HG02938 (cell line): ENCODE data around the gene WFDC1.

Experiments
- ATAC-seq: cut with Tn5 transposase; IDR thresholded peaks from one replicate; pipeline ENCODE4 v1.9.1; 2021; ENCODE audit warnings: mild to moderate bottlenecking, moderate library complexity; ENCODE audit not compliant: unreplicated experiment

WFDC1 gene

DNA sequence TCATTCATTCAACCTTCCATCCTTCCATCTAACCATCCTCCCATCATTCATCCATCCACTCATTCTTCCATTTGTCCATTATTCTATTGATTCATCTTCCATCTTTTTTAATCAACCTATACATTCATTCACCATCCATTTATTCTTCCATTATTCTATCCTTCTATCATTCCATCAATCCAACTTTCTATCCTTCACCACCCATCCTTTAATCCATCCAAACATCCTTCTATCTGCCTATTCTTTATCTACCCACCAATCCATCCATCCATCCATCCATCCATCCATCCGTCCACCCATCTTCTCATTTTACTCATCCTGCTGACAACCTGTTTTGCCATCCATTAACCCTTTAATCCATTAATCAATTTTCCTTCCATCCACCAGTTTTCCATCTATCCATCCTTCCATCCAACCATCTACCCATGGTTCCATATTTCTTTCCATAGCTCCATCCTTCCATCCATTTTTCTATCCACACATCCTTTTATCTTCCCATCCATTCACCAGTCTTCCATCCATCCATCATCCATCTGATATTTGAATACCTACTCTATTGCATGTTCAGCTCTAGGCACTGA, 21.8 kb upstream of the WFDC1 start:
- ATAC-seq: no peak

DNA sequence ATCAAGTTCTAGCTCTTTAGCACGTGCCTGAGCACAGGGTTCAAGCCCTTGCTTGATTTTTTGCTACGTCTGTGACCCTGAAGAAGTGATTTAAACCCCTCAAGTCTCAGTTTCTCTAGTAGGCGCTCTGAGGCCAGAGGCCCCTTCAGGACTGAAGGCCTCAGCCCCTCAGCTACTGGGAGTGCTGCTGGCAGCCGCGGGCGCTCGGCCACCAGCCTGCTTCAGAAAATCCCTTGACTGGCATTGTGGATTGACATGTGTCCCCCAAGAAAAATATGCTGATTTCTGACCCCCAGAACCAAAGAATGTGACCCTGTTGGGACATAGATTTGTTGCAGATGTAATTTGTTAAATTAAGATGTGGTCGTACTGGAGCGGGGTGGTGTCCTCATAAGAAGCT, 20.2 kb upstream of the WFDC1 start:
- no peak for ATAC-seq

DNA sequence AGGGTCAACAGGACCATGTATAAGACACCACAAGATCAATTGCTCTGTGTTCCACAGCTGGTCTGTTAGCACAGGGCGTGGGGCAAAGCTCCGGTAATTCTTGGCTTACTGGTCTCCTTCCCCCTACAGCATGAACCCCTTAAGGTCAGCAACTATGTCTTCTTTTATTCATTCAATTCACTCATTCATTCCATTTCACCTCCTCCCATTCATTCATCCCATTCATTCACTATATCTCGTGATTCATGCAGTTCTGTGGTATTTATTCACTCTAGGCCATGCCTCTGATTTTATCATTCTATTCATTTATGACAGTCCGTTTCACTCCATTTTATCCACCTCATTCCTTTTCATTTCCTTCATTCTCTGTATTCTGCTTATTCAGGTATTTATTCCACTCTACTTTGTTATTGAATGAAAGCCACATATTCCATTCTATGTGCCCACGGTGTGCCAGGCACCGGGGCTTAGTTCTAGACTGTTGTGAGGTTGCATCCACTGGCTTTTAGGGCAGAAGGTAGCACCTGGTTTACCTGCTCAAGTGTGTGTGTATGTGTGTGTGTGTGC, 19.0 kb upstream of the WFDC1 start:
- ATAC-seq: no peak

DNA sequence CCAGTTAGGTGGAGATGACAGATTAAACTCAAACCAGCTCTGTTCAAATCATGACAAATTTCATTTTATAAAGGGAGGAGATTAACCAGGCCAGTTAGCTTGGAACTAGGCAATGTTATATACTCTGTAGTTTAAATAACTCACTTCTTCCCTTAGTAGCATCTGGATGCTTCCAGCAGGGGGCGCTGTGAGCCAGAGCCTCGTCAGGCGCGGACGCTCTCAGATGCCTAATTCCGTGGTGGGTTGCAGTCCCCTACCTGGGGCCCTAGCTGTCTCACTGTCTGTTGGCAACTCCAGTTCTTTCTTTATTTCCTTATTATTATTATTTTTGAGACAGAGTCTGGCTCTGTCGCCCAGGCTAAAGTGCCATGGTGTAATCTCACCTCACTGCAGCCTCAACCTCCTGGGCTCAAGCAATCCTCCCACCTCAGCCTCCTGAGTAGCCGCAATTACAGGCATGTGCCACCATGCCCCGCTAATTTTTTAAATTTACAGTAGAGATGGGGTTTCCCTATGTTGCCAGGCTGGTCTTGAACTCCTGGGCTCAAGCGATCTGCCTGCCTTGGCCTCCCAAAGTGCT, 17.3 kb upstream of the WFDC1 start:
- no peak for ATAC-seq

DNA sequence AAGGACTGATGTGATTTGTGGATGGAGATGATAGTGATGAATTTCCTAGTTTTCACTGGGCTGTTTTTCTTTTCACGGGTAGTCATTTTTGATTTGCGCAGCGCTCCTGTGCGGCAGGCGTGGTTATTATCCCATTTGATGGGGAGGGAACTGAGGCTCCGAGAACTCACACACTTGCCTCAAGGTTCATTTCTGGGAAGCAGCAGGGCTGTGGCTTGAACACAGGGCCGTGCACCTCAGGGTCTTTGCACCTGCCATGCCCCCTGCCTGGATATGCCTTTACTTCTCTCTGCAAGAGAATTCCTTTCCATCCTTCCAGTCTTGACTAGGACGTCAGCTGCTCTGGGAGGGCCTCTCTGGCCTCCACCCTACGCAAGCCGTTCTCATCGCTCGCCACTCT, 16.3 kb upstream of the WFDC1 start:
- ATAC-seq: no peak

DNA sequence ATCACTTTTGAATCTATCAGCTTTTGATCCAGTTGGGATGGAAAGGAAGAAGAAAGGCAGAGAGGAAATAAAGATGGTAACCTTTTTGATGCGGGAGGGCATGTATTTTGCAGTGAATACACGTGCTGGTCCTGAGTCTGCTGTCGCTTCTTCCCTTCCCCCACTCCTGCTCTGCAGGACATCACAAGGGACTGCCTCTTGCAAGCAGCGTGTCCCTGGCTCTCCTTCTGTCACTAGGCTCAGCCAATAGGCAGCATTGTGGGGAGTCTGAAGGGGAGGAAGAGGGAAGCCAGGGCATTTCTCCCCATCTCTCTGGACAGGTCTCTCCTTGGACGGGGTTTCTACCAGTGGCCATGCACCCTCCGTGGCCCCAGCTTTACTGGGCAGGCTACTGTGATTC, 15.7 kb upstream of the WFDC1 start:
- ATAC-seq: no peak

DNA sequence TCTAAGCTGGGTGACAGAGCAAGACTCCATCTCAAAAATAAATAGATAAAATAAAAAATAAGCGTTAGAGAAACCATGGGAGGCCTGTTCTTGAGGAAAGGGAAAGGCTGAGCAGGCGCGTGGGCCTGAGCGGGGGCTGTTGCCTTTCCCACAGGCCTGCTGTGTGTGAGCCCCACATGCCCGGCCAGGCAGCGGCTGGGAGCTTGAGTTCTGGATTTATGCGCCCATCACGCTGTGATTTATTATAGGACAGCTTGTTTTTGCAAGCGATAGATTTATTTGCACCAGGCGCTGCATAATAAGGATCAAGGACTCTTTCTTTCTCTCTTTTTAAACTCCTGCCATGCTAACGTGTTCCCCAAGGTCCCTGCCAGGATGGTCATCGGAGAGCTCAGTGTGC, 14.8 kb upstream of the WFDC1 start:
- ATAC-seq: no peak

DNA sequence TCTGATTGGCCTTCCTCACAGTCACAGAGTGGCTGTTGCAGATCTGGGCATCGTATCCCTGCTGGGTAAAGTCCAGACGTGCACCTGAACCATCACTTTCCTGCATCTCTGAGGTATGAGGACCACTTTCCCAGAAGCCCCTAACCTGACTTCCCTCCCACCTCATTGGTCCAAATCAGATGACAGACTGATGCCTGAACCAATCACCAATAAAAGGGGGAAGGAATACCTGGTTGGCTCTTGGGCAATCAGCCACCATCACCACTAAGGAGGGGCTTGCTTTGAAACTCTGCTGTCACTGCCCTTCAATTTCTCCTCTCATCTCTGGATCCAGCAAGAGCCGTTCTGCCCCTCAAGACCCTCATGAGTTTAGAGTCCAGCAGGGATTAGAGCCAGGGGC, 13.6 kb upstream of the WFDC1 start:
- ATAC-seq: no peak

DNA sequence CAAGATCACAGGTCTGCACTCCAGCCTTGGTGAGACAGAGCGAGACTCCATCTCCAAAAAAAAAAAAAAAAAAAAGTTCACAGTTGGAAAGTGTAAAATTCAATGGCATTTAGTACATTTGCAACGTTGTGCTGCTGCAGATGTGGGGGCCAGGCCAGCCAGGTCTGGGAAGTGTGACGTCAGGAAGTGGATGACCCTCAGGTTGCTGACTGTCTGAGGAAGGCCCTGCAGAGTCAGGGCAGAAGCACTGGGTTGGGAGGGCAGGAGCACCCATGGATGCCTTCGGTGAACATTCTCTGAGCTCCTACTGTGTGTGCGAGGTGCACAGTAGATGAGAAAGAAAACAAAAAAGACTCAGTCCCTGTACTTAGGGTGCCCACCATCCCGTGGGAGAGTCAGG, 12.1 kb upstream of the WFDC1 start:
- ATAC-seq: no peak

DNA sequence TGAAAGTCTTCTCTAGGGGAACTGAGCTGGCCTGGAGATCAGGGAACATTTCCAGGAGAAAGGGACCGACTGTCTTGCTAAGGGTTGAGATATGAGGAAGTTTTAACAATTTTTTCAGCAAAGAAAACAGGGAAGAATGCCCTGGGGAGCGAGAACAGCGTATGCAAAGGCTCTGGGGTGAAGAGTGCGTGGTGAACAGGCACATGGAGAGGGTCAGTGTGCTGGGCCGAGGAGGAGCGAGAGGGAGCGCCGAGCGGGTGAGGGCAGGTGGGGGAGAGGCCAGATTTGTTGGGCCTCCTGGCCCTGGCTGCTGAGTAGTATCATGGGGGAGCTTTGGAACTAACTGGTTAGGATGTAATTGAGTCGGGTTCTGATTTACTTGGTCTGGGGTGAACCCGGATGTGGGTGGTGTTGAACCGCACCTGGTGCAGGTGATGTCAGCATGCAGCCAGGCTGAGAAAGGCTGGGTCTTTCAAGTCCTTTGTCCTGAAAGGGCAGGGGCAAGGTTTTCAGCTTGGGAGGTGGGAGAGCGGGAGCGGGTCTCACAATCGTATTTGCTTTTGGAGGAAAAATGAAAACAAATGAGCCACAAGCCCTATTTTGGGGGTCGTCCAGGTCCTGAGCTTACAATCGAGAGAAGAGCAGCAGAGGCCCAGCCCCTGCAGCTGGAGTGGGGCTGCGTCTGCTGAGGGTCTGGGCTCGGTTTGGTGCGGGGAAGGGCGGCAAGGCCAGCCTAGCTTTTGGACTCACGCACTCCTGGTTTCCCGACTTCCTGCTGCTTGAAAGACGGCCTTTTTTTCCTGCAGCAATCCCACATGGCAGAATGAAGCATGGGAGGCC, 11.1 kb upstream of the WFDC1 start:
- no peak for ATAC-seq

DNA sequence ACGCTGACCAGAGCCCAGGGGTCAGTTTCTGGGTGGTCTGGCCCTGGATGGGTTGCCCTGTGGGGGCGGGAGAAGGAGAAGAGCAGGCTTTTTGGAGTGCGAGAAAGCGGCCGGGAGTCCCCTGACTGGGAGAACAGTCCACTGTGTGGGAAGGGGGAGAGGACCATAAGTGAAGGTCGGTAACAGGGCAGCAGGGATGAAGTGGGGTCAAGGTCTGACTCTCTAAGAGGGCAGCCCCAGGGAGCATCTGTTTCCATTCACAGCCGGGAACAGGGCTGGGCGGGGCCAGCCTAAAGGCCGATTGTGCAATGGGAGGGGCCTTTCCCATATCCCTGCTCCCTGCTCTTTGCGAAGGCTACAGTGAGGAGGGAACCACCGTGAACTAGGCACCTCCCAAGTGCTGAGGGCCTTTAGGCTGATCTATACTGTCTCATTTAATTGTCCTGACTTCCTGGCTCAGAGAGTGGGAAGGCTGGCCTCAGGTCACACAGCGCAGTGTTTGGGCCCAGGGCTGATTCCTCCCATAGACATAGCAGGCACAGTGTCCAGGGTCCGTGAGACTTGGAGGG, 10.4 kb upstream of the WFDC1 start:
- no peak for ATAC-seq

DNA sequence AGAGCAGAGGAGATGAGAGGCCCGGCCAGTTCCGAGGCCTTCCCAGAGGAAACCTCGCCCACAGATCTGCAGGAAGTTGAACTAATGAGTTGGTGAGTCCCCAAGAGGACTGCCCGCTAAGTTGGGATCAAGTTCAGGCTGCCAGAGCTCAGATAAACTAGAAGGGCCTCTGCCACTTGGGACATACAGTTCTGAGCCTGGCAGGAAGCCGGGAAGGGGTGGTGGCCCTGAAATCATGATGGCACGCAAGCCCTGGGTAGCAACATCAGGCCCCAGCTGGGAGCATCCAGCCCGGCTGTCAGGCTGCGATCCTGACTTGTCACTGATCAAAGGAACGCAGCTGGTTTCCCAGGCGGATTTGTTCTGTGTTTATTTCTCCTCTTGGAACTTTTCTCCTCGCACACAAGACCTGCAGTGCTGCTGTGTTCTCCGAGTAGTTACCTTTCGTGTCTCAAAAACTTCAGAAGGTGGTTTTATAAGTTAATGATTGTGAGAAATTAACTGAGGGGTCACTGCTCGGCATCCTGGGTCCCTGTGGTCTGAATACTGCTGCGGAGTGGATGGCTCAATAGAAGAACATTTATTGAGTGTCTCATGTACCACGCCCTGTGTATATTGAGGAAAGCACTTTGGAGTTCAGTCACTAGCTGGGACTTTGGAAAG, 8.0 kb upstream of the WFDC1 start:
- no peak for ATAC-seq

DNA sequence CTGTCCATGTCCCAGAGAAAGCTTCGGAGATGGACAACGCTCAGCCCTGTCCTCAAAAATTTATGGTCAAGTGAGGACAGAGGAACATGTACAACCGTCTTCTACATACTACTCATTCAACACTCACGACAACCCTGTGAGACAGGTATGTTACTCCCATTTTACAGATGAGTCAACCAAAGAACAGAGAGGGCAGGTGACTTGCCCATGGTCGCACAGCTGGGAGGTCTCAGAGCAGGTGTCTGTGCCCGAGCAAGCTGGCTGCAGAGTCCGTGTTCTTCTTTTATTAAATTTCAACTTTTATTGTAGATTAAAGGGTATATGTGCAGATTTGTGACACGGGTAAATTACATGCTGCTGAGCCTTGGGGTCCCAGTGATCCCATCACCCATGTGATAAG, 5.8 kb upstream of the WFDC1 start:
- no peak for ATAC-seq

DNA sequence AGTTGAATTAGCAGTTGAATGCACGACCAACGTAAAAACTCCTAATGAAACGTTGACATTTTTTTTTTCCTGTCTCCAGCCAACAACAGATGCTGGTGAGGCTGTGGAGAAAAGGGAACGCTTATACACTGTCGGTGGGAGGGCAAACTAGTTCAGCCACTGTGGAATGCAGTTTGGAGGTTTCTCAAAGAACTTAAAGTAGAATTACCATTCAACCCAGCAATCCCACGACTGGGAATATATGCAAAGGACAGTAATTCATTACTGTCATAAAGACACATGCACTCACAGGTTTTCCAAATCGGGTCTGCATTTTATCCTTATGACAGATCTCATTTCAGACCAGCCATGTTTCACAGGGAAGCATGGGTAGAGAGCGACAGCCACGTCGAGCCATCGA, 3.5 kb upstream of the WFDC1 start:
- no peak for ATAC-seq

DNA sequence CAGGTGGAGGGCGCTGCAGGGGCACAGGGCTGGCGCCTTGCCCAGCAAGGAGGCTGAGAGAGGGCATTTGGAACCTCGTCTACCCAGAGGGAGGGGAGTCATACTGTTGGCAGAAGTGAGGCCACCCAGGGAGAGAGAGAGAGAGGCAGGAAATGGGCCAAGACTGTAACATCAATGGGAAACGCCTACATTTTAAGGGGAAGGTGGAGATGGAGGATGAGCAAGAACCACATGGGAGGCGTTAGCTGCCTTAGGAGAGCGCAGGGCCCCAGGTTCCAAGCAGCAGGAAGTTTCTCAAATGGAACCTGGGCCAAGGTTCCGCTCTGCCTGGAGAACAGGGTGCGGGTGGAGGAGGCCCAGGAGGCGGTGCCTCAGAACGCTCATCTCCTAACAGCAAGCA, 2.7 kb upstream of the WFDC1 start:
- ATAC-seq: no peak

DNA sequence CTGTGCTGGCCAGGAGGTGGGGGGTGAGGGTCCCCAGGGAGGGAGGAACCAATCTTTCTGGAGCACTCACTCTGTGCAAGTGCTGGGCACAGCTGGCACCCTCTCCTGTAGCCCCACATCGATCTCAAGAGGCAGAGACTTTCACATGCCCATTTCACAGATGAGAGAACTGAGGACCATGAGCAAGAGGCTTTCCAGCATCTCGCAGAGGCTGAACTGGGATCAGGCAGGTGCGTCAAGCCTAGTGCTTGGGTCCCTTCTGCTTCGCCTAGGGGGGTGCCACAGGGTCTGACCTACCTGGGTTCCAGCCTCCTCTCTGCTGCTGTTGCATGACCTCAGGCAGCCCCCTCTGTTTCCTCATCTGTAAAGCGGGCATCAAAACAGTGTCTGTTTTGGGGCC, 1.3 kb upstream of the WFDC1 start:
- ATAC-seq: no peak

DNA sequence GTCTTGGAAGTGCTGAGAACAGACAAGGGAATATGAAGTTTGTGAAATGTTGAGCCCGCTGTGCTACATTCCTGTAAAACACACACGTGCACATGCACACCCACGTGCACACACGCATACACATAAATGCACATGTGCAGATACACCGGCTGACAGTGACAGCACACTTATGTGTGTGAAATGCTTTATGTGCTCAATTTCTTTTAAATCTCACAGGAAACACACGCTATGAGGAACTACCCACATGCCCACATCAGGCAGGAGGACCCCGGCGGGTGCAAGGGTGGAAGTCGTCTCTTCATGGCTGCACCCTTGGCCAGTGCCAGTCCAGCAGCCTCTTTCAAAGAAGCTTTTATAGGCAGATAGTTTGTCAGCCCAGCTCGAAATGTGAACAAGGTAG, 561 bp upstream of the WFDC1 start:
- no peak for ATAC-seq

DNA sequence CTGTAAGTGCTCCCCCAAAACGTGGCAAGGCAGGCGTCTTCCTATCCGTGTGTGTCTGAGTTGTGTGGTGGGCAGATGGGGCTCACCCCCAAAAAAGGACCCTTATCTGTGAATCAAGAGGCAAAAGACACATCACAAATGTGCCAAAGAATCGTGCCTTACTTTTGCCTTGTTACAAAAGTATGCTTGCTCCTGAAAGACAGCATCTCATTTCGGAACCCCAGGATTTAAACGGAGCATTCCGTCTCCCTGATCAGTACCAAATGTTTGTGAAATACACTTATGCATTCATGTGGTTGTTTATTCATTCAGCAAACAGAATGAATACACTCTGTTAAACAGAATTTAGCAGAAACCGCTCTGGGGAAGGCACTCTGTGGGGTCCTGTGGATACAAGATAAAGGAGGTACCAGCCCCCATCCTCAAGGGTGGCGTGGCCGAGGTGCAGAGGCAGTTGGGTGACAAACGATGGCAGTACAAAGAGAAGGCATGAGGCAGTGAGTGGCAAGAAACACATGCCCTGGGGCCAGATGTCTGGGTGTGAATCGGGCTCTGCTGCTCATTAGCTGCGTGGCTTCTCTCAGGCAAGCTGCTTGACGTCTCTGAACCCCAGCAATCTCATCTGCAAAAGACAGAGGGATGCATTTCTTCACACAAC, 654 bp downstream of the WFDC1 start:
- no peak for ATAC-seq

DNA sequence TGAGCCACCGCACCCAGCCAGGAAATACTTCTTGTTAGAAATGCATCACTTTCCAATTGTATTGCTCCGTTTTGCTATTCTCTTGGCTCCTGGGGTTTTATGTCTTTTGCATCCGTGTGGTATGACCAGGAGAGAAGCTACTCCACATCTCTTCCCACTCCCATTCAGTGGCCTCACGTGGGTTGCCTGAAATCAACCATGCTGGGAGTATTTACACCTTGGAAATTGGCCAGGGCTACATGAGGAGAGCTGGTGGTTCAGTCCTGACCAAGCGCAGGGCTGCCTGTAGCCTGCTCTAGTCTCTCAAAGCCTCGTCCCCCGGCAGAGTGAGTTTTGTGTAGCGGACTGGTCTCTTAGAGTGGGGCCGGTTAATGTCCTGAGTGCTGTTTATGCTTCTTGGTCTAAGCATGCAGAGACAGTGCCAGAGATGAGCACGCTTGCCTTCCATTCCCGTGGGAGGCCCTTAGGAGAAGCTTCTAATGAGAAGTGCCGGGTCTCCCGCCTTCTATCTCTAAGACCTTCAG, 3.8 kb downstream of the WFDC1 start:
- no peak for ATAC-seq

DNA sequence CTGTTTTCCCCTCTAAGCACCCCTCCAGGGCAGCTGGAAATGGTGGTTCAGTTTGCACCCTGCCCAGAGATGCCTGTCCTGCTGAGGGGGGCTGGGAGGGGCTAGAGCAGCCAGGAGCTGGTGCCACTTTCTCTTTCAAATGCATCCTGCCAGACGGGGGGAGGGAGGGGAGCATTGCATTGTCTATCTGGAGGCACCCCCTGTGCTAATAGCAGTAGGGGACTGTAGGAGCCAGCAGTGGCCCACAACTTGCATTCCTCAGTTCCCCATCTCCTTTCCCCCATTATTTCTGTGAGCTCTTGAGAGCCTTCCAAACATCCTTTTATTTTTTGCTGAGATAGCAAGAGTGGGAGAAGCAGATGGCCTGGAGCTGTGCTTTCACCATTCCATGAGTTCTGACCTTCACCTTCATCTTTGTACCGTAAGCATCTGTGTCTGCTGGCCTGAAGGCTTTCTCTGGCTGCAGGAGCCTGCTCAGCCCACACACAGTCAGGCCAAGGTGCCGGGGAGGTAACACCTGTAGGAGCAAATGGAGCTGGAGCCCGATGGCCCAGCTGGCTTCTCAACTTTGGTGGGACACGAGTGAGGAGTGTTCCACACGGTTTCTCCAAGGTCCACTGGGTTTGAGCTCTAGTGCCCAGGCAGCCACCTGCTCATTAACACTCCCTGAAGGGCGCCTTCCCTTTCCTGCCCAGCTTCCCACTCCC, 5.2 kb downstream of the WFDC1 start:
- no peak for ATAC-seq
